Embryonic facial prominence (tissue), 1 donor: Measurements from ENCODE around the gene OPRL1.
"Not testable (repeated sequence)": the region's sequence is repeated elsewhere in the genome, so short reads cannot be mapped to it uniquely, and the experiment has no call there.

Source experiments
- DNase-seq: peaks from one replicate; pipeline ENCODE4 v3.0.0-alpha.2; 2016; ENCODE audit errors: extremely low spot score

The OPRL1 gene

DNA sequence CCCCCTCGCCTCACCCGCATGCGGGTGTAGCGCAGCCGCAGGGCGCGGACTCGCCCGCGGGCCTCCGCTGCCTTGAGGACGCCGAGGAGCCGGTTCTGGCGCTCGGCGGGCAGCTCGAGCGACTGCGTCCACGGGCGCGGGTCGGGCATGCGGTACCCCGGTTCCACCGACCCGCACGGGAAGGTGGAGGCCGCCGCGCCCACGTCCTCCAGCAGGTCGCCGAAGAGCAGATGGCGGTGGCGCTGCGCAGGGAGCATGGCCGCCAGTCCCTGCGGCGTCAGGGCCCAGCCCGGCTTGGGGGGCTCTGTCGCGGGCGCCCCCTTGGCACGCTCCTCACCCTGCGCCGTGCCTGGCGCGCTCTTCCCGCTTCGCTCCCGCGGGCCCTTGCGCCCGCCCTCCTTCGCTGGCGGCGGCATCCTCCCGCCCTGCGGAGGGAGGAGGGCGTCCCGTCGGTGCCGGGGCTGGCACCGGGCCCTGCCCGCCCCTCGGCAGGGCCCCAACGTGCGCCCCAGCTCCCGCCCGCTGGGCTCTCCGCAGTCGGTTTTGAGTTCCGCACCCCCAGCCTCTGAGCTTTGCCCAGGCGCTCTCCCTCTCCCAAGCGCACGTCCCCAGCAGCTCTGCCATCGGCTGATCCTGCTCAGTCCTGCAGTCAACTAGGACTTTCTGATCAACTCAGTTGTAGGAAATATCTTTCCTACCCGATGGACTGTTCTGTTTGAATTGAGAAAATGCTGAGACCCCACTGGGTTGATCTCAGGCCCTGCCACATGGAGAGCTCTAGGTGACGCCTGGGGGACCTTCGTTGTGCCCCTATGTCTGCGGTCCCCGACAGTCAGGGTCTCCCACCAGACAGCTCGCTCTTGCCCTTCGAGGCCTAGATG lies 4.2 kb downstream of the OPRL1 start, which contains the start of gene LKAAEAR1:
Gene LKAAEAR1 (minus strand): TSS at position 595 of the 881 bp plus-strand sequence. CDS start 179 bp downstream, at position 416.
- DNase-seq: no peak

DNA sequence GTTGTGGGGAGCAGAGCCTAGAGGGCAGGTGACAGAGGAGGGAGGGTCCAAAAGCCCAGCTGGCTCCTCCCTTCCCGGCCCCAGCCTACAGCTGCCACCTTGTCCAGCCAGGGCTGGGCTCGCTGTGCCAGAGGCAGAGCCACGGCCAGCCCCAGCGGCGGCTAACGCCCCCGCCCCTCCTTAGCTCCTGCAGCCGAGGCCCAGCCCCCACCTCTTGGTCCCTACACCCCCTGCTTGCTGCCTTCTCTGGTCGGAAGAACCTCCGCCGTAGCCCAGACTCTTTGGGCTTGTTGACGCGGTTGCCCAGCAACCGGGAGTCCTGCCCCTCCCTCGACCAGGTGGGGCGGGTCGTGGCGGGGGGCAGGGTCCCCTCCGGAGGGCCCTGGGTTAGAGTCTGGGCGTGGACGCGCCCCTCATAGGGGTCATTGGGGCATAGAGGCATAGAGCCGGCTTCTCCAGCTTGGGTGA lies 4.8 kb downstream of the OPRL1 start:
- DNase-seq: no peak

DNA sequence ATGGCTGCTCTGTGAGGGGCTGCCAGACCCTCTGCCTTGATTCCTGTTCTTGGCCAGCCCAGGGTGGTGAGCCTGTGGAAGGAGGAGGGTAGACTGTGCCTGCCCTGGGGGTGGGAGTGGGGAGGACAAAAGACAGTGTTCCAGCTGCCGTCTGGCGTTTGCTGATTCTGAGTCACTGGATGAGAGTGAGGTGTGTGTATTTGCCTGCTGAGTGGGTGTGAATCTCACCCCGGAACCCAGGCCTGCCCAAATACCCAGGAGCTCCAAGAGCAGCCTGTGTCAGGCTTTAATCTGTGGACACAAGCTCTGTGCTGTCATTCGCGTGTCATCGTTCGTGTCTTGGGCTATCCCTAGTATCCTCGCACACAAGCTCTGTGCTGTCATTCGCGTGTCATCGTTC lies 6.9 kb downstream of the OPRL1 start:
- DNase-seq: no peak

DNA sequence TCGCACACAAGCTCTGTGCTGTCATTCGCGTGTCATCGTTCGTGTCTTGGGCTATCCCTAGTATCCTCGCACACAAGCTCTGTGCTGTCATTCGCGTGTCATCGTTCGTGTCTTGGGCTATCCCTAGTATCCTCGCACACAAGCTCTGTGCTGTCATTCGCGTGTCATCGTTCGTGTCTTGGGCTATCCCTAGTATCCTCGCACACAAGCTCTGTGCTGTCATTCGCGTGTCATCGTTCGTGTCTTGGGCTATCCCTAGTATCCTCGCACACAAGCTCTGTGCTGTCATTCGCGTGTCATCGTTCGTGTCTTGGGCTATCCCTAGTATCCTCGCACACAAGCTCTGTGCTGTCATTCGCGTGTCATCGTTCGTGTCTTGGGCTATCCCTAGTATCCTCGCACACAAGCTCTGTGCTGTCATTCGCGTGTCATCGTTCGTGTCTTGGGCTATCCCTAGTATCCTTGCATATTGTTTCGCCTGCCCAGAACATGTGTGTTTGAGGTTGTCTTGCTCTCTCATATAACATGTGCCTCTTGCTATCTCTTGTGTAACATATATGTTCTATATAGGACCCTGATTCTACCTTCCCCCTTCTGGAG lies 7.4 kb downstream of the OPRL1 start:
- DNase-seq: not testable (repeated sequence)

DNA sequence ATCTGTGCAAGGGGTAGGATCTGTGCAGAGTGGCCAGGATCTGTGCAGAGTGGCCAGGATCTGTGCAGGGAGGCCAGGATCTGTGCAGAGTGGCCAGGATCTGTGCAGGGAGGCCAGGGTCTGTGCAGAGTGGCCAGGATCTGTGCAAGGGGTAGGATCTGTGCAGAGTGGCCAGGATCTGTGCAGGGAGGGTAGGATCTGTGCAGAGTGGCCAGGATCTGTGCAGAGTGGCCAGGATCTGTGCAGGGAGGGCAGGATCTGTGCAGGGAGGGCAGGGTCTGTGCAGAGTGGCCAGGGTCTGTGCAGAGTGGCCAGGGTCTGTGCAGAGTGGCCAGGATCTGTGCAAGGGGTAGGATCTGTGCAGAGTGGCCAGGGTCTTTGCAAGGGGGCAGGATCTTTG lies 8.7 kb downstream of the OPRL1 start:
- DNase-seq: not testable (repeated sequence)

DNA sequence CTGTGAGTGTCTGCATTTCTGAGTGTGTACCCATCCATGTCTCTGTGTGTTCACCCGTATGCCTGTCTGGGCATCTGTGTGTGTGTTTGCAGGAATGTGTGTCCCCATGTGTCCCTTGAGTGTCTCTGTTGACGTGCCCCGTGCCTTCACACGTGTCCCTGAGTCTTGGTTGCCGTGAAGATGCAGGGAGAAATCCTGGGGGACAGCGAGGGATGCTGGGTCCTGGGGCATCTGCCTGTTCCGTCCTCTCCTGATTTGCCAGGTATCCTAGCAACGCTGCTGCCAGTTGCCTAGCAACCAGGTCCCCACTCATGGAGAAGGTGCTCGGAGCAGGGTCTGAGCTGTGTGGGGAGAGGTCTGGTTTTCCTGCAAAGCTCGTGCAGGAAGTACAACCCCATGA lies 10.3 kb downstream of the OPRL1 start:
- no peak for DNase-seq

DNA sequence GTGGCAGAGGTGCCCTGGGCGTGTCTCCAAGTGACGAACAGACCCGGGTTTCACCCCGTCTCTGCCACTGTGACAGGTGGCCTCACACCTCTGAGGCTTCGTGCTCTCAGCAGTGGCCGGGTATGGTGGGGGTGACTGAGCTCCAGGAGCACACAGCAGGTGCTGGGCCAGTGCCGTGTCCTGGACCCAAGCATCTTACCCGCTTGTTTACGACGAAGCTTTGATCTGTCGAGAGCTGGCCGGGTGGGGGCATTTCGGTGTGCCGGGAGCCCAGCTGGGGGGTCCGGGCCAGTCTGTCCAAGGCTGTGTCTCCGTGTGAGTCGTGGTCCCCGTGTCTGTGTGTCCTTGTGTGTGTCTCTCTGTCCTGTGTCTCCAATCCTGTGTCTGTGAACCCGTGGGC lies 11.5 kb downstream of the OPRL1 start:
- DNase-seq: no peak

DNA sequence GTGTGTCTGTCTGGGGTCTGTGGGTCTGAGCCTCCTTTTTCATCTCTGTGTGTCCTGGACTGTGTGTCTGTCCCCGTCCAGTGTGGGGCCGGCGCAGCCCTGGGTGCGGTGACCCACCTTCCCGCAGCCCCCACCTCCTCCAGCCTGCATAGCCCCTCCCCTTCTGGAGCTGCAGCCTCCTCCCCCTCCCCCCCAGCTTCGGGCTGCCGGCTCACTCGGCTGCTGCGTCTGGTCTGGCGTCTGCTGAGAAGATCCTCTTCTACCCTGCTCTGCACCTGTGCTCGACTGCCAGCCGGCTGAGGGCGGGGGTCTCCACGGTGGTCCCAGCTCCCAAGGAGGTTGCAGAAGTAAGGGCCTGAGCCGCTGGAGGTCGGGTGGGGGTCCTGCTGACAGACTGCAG lies 11.9 kb downstream of the OPRL1 start:
- DNase-seq: no peak

DNA sequence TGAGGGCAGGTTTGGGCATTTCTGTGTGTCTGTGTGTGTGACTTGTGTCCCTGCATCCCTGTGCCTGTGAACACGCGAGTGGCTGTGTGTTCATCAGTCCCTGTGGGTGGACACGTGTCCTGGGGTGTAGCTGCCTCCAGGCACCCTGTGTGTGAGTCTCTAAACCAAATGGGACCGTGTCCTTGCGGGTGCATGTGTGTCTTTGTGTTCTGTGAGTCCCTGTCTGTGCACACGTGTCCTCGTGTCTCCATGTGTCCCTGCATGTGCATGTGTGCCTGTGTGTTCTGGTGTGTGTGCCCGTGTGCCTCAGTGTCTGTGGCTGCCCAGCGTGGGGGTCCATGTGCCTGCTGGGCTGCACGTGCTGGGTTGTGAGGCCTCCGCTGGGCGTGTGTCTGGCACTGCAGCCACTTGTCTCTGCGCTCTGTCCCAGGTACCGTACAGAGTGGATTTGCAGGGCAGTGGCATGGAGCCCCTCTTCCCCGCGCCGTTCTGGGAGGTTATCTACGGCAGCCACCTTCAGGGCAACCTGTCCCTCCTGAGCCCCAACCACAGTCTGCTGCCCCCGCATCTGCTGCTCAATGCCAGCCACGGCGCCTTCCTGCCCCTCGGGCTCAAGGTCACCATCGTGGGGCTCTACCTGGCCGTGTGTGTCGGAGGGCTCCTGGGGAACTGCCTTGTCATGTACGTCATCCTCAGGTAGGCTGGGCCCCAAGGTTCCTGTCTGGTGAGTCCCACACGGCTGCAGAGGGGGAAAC lies 12.6 kb downstream of the OPRL1 start:
- no peak for DNase-seq

DNA sequence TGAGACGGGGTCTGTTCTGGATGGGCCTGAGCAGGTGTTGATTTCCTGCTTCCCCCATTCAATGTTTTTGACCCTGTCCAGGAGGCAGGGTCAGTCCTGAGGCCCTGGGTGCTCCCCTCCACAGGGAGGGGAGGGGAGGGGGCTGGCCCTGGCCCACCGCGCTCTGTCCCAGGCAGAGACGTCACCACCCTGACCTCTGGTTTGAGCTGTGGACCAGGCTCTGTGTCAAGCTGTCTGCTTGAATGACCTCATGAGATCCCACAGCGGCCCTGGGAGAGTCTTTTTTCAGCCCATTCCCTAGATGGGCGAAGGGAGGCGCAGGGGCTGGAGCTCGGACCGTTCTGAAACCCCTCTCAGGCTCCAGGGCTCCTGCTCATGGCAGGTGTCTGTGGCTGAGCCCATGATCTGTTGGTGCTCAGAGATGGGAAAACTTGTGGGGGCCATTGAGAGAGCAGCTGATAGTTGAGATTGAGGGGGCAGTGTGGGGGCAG lies 13.2 kb downstream of the OPRL1 start:
- no peak for DNase-seq

DNA sequence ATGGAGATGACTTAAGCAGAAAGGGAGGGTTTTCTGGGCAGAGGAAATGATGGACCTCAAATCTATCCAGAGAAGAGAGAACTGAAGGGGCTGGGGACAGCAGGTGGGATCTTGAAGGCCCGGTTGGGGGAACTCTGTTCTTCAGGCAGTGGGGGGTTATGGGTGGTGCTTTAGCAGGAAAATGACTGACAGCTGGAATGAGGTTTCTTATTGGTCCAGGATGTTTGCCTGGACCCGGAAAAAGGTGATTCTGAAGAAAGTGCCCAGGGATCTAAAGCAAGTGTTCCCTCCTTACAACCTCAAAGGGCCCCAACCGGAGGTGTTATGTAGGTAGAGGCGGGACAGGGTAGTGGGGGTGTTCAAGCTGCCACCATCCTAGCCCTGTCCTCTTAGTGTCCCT lies 15.6 kb downstream of the OPRL1 start:
- DNase-seq: no peak

DNA sequence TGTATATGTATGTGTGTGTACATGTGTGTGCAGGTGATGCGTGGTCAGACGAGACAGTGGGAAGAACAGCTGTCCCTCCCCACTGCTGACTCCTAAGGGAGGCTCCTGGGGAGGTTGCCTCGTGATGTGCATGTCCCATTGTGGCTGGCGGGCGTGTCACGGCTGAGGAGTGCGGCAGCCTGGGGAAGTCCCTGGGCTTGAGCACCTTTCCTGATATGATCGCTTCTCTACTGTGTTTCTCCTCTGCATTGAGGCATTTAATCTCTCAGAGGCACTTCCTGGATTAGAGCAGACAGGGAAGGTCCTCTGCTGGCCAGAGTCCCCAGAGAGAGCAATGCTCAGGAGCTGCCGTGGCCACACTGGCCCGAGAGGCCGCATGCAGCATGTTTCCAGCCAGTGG lies 16.0 kb downstream of the OPRL1 start:
- DNase-seq: no peak

DNA sequence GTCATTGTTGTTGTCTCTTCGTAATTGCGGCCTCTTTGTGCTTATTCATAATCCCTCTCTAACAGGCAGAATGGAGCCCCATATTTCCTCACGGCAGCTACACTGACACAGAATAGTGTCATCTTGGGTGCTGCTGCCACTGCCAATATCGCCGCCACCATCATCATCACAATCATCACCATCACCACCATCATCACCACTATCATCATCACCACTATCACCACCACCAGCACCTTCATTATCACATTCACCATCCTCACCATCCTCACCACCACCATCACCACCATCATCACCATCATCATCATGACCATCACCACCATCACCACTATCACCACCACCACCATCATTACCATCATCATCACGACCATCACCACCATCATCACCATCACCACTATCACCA lies 16.7 kb downstream of the OPRL1 start:
- no peak for DNase-seq

DNA sequence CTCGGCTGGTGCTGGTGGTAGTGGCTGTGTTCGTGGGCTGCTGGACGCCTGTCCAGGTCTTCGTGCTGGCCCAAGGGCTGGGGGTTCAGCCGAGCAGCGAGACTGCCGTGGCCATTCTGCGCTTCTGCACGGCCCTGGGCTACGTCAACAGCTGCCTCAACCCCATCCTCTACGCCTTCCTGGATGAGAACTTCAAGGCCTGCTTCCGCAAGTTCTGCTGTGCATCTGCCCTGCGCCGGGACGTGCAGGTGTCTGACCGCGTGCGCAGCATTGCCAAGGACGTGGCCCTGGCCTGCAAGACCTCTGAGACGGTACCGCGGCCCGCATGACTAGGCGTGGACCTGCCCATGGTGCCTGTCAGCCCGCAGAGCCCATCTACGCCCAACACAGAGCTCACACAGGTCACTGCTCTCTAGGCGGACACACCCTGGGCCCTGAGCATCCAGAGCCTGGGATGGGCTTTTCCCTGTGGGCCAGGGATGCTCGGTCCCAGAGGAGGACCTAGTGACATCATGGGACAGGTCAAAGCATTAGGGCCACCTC lies 18.7 kb downstream of the OPRL1 start:
- no peak for DNase-seq

DNA sequence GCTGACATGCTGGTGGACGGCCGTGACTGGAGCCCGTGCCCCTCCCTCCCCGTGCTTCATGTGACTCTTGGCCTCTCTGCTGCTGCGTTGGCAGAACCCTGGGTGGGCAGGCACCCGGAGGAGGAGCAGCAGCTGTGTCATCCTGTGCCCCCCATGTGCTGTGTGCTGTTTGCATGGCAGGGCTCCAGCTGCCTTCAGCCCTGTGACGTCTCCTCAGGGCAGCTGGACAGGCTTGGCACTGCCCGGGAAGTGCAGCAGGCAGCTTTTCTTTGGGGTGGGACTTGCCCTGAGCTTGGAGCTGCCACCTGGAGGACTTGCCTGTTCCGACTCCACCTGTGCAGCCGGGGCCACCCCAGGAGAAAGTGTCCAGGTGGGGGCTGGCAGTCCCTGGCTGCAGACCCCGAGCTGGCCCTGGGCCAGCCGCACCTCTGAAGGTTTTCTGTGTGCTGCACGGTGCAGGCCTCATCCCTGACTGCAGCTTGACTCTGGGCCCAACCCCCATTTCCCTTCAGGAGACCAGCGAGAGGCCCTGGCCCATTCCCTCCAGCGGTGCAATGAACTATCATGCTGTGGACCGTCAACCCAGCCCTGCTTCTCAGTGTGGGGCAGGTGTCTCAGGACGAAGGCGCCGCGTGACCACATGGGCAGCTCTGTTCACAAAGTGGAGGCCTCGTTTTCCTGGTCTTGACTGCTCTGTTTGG lies 19.4 kb downstream of the OPRL1 start:
- DNase-seq: no peak

DNA sequence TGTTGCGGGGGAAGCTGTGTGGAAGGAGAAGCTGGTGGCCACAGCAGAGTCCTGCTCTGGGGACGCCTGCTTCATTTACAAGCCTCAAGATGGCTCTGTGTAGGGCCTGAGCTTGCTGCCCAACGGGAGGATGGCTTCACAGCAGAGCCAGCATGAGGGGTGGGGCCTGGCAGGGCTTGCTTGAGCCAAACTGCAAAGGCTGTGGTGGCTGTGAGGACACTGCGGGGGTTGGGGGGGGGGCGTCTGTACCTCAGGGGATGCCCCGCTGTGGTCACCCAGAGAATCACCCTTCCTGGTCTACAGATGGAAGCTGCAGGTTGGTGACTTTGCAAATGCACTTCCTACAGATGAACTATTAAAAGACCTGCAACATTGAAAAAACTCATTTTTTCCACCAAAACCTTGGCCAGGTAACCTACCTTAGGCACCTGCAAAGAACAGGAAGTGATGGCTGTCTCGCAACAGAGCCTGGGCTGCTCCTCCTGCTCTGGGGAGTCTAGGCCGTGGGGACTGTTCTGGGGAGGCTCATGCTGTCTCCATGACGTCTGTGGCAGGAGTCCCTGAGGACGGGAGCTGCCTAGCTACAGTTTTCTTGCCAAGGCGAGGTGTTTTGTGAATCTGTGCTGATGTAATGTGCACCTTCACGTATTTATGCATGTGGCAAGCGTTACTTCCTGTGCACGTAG lies 20.1 kb downstream of the OPRL1 start:
- no peak for DNase-seq

DNA sequence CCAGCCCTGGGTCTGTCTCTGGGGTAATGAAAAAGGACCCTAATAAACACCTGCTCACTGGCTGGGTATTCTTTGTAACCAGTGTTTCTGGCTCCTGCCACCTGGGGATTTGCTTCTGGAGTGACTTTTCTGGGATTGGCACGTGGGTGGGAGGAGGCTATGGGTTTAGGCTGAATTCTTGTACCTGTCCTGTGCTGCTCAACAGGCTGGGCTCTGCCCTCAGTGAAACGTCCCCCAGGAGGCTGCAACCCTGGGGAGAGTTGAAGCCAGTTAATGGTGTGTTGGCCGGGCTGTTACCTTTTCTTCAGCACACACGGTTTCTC lies 20.6 kb downstream of the OPRL1 start:
- DNase-seq: no peak

DNA sequence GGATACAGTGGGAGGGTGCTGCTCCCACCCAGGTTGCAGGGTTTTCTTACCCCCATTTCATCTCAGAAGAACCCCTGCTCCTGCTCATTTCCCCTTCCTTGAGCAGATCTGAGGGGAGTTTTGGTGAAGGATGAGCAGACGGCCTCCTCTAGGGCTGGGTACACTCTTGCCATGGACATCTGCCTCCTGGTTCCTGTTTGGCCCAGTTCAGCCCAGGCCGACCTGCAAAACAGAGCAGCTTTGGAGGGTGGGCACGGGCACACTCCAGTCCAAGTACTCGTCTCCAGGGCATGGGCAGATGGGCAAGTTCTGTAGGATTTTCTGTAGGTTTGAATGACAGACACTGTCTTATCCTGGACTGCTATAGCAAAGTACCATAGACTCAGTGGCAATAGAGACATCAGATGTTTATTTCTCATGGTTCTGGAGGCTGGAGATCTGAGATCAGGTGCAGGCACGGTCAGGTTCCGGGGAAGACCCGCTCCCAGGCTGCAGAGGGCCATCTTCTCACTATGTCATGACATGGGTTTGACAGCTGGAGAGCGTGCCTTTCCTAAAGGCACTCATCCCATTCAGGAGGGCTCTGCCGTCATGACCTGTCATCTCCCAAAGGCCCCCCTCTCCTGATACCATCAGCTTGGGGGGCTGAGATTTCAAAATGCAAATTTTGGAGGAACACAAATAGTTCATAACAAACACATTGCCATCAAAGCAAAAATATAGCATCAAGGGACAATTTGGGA lies 21.2 kb downstream of the OPRL1 start:
- DNase-seq: no peak

DNA sequence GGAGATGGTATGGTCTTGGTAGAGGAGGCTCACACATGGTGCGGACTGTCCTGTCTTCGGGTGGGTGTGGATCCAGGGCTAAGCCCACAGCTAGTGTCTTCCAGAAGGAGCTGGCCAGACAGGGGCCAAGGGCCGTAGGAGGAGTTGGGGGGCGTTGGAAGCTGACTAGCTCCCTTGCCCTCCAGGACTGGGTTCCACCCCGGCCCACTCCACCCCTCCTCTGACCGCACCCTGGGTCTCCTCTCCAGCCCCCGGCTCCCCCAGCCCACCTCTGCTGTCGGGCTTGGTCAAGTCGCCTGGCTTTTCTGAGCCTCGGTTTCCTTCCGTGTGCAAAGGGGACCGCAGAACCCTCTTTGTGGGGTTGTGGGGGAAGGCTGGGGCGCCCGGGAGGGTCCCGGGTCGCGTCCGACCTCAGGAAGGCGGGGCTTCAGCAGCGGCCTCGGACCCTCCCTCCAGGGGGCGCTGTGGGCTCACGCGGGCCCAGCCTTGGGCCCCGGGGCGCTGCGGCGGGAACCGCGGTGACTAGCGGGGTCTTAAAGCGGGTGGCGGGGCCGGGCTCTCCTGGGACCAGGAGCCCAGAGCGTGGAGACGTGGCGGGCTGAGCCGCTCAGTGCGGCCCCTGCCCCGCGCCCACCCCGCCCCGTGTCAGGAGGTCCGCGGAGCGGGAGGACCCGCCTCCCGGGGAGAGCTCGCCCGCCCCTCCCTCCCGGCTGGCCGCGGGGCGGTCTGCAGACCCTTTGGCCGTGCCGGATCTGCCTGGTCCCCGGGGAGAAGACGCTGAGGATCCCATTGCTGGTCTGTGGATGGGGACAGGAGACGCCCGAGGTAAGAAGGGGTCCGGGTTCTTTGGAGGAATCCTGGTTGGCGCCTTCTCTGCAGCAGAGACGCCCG lies 22.1 kb downstream of the OPRL1 start:
- no peak for DNase-seq
